WI38 (cell line): ENCODE results near the gene ZFP3.

Source experiments
- H3K4me3 ChIP-seq: 2 replicates; pipeline ENCODE4 v1.5.1; 2011; ENCODE audit warnings: low read depth, mild to moderate bottlenecking, control low read depth, low read length
- CTCF ChIP-seq: IDR thresholded peaks from 2 replicates; pipeline ENCODE4 v1.5.1; 2012; ENCODE audit warnings: low read depth, mild to moderate bottlenecking, control low read depth, low read length

ZFP3 gene

DNA sequence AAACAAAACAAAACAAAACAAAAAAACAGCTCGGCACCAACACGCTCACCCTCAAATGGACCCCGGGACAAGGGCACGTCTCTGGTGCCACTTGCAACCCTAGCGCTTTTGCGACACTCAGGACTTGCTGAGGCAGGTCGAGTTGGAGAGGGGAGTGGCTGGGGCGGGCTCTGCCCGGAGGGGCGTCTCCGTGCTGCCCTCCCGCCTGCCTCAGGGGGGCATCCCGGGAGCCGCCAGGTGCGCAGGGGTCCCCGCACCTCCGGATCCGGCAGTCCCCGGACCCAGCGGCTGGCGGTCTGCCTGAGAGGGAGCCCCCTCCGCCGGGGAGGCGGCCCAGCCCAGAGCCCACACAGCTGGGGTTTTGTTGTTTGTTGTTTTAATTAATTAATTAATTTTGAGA, 43.0 kb upstream of the ZFP3 start, which contains the start of gene SLC52A1:
Gene SLC52A1, minus strand, starts transcription at position 112 of the 400 bp plus-strand sequence. CDS start 820 bp downstream, outside the sequence.
- no peak within 1 kb of the TSS for H3K4me3 ChIP-seq
- no peak for TF ChIP-seq CTCF

DNA sequence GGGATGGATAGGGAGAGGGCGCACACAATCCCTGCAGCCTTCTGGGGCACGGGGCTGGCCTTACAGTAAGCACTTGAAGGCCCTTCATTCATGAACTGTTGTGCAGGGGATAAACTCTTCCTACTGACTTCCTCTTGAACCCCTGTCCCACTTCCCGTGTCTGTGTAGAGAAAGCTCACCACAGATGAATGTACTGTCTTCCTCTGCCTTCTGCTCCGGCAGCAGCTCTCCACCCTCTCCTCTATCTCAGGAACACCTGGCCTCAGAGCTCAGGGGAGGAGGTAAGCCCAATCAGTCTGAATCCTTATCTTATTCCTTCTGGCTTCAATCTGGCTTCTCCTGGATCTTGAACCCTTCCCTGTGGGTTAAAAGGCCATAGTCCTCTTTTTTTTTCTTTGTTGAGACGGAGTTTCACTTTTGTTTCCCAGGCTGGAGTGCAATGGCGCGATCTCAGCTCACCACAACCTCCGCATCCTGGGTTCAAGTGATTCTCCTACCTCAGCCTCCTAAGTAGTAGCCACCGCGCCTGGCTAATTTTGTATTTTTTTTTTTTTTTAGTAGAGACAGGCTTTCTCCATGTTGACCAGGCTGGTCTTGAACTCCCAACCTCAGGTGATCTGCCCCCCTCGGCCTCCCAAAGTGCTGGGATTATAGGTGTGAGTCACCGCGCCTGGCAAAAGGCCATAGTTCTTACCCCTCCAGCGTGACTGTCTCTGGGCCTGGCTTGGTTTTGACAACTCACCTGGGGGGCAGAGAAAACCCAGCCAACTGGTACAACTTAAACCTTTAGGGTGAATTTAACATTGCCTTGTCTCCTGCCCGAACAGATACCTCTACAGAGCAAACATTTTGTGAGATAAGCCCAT, 35.9 kb upstream of the ZFP3 start:
- TF ChIP-seq CTCF = no peak
- no peak overlapping the region for H3K4me3 ChIP-seq

- no peak overlapping the region for H3K4me3 ChIP-seq
- TF ChIP-seq CTCF = no peak
Measured at GRCh38 chr17:5043524-5043923, 34.7 kb upstream of the ZFP3 start.

DNA sequence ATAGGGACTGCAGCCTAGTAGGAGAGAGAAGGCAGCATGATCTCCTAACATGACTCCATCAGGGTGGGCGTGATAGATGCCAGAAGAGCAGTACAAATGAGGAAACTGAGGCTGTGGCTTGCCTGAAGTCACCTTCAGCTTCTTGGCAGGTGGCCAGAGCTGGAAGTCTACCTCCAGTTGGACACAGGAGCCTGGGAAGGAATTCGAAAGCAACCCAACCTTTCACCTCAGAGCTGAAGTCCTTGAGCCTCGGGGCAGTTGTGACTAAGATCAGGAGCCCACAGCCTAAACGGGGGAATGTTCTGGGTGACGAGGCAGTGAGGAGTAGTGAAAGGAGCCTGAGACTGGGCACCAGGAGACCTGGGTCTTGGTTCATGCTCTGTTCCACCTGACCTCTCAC, 33.6 kb upstream of the ZFP3 start:
- no peak for TF ChIP-seq CTCF
- no peak overlapping the region for H3K4me3 ChIP-seq

DNA sequence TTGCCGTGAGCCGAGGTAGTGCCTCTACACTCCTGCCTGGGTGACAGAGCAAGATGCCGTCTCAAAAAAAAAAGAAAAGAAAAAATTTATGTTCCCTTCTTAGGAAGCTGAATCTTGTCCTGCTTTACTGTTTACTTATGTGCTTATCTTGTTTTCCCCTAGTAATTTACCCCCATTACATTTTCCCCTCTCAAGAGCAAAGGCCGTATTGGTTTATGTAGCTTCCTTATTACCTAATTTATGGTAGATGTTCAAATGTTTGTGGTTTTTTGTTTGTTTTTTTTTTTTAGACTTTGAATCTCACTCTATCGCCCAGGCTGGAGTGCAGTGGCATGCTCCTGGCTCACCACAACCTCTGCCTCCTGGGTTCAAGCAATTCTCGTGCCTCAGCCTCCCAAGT, 32.8 kb upstream of the ZFP3 start:
- no peak for TF ChIP-seq CTCF
- H3K4me3 ChIP-seq = no peak overlapping the region

DNA sequence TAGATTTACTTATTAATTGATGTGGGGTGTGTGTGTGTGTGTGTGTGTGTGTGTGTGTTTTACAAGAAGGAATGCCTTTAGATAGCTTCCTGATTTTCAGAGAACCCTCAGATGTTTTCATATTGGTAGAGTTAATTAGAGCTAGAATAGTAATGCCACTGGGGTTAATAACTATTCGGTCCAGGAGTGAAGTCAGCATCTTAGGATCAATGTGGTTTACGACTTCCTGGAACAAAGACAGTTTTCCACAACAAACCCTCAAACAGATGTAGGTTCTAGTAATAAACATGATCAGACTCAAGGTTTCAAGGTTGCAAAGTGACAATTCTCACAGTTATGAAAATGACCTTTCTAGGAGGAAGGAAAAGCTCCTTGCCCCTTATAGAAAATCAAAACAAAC, 30.8 kb upstream of the ZFP3 start:
- TF ChIP-seq CTCF = no peak
- no peak overlapping the region for H3K4me3 ChIP-seq

DNA sequence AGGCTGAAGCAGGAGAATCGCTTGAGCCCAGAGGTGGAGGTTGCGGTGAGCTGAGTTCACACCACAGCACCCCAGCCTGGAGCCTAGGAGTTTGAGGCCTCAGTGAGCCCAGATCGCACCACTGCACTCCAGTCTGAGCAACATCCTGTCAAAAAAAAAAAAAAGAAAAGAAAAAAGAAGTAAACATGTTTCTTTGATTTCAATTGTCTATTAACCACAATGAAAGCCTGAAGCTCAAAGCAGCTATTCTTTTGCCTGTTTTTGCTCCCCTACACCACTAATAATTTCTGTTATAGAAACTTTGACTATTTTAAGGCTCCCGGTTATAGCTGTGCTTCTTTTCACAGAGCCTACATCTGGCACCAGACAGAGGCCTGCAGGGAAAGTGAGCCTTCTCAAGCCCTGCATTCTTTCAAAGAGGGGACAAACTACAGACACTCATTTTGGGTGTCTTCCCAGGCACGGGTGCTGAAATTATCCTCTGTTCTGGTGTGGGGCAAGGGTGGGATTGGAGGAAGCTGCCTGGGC, 28.9 kb upstream of the ZFP3 start:
- H3K4me3 ChIP-seq = no peak overlapping the region

More for the DNA sequence above, 28.9 kb upstream of the ZFP3 start:
- no peak for TF ChIP-seq CTCF
